SK-N-SH treated with all-trans-retinoic acid at 6 μM for 48 hours (cell line): ENCODE results near the gene STAMBPL1.

Experiments
- ATAC-seq: fragments of 200-7000 bp; cut with Tn5 transposase; 3 replicates; pipeline ENCODE4 v1.9.1; 2020; ENCODE audit warnings: mild to moderate bottlenecking, moderate library complexity
- ARNTL ChIP-seq: fragments of 450-650 bp; formaldehyde crosslinking; IDR thresholded peaks from 2 replicates; pipeline ENCODE4 v1.5.0; 2020; ENCODE audit warnings: low read depth, mild to moderate bottlenecking, moderate library complexity, borderline replicate concordance
- BACH2 ChIP-seq: fragments of 250-450 bp; sonication (Bioruptor Pico); IDR thresholded peaks from 2 replicates; pipeline ENCODE4 v1.9.0; 2021; ENCODE audit warnings: mild to moderate bottlenecking, borderline replicate concordance
- CREB5 ChIP-seq: fragments of 250-450 bp; sonication (Bioruptor Pico); IDR thresholded peaks from 2 replicates; pipeline ENCODE4 v1.5.1; 2020; ENCODE audit warnings: low read depth, mild to moderate bottlenecking, moderate library complexity
- CSDC2 ChIP-seq: fragments of 250-450 bp; sonication (Bioruptor Pico); IDR thresholded peaks from 2 replicates; pipeline ENCODE4 v1.5.0; 2020; ENCODE audit warnings: mild to moderate bottlenecking, moderate library complexity
- CSRNP3 ChIP-seq: fragments of 250-450 bp; sonication (Bioruptor Pico); IDR thresholded peaks from 2 replicates; pipeline ENCODE4 v1.5.1; 2021; ENCODE audit warnings: mild to moderate bottlenecking, moderate library complexity
- ISL1 ChIP-seq: fragments of 250-450 bp; sonication (Bioruptor Pico); IDR thresholded peaks from 2 replicates; pipeline ENCODE4 v2.1.2; 2022; ENCODE audit warnings: mild to moderate bottlenecking, moderate library complexity
- OSR1 ChIP-seq: fragments of 250-450 bp; sonication (Bioruptor Pico); IDR thresholded peaks from 2 replicates; pipeline ENCODE4 v1.8.0; 2022; ENCODE audit warnings: moderate library complexity, mild to moderate bottlenecking, inconsistent platforms
- PATZ1 ChIP-seq: fragments of 250-450 bp; sonication (Bioruptor Pico); IDR thresholded peaks from 2 replicates; pipeline ENCODE4 v1.8.0; 2020; ENCODE audit warnings: mild to moderate bottlenecking, moderate library complexity, borderline replicate concordance
- POU6F1 ChIP-seq: fragments of 250-450 bp; sonication (Bioruptor Pico); IDR thresholded peaks from 2 replicates; pipeline ENCODE4 v1.8.0; 2021; ENCODE audit warnings: low read depth, mild to moderate bottlenecking, moderate library complexity, borderline replicate concordance
- PPARA ChIP-seq: fragments of 250-450 bp; sonication (Bioruptor Pico); IDR thresholded peaks from 2 replicates; pipeline ENCODE4 v1.5.0; 2020; ENCODE audit warnings: mild to moderate bottlenecking, borderline replicate concordance
- RARB ChIP-seq: fragments of 250-450 bp; sonication (Bioruptor Pico); IDR thresholded peaks from 2 replicates; pipeline ENCODE4 v1.8.0; 2021; ENCODE audit warnings: mild to moderate bottlenecking, moderate library complexity
- SNAI2 ChIP-seq: fragments of 250-450 bp; sonication (Bioruptor Pico); IDR thresholded peaks from 2 replicates; pipeline ENCODE4 v1.5.0; 2020; ENCODE audit warnings: mild to moderate bottlenecking, moderate library complexity
- TCF4 ChIP-seq: fragments of 250-450 bp; sonication (Bioruptor Pico); IDR thresholded peaks from 2 replicates; pipeline ENCODE4 v1.8.0; 2021; ENCODE audit warnings: mild to moderate bottlenecking, moderate library complexity, borderline replicate concordance
- TOX ChIP-seq: fragments of 250-450 bp; sonication (Bioruptor Pico); IDR thresholded peaks from 2 replicates; pipeline ENCODE4 v1.8.0; 2021; ENCODE audit warnings: mild to moderate bottlenecking, moderate library complexity, borderline replicate concordance
- TSHZ2 ChIP-seq: fragments of 250-450 bp; sonication (Bioruptor Pico); IDR thresholded peaks from 2 replicates; pipeline ENCODE4 v1.5.0; 2020; ENCODE audit warnings: mild to moderate bottlenecking, moderate library complexity
- ZC3H10 ChIP-seq: fragments of 250-450 bp; sonication (Bioruptor Pico); IDR thresholded peaks from 2 replicates; pipeline ENCODE4 v1.5.1; 2021; ENCODE audit warnings: mild to moderate bottlenecking, moderate library complexity
- ZFP3 ChIP-seq: fragments of 250-450 bp; sonication (Bioruptor Pico); IDR thresholded peaks from 2 replicates; pipeline ENCODE4 v1.5.0; 2020; ENCODE audit warnings: mild to moderate bottlenecking, moderate library complexity
- ZFP30 ChIP-seq: fragments of 450-650 bp; formaldehyde crosslinking; IDR thresholded peaks from 2 replicates; pipeline ENCODE4 v1.5.0; 2022; ENCODE audit warnings: mild to moderate bottlenecking, moderate library complexity
- ZNF565 ChIP-seq: fragments of 450-650 bp; formaldehyde crosslinking; conservative IDR thresholded peaks from 2 replicates; pipeline ENCODE4 v1.5.0; 2020; ENCODE audit warnings: low read depth, mild to moderate bottlenecking, moderate library complexity
- ZNF70 ChIP-seq: fragments of 450-650 bp; formaldehyde crosslinking; IDR thresholded peaks from 2 replicates; pipeline ENCODE4 v1.5.0; 2020; ENCODE audit warnings: mild to moderate bottlenecking, moderate library complexity
- ZNF8 ChIP-seq: fragments of 450-650 bp; formaldehyde crosslinking; IDR thresholded peaks from 2 replicates; pipeline ENCODE4 v1.5.0; 2020; ENCODE audit warnings: mild to moderate bottlenecking, moderate library complexity

STAMBPL1 gene

GRCh38 chr10:88901984-88902789 lies 22.1 kb downstream of the STAMBPL1 start:
- no peak for TF ChIP-seq POU6F1 (CRISPR knock-in tag)
- TF ChIP-seq CREB5 (CRISPR knock-in tag), result no peak
- TF ChIP-seq CSDC2, result no peak
- ATAC-seq, result no peak

GRCh38 chr10:88903715-88904114 lies 23.7 kb downstream of the STAMBPL1 start:
- ATAC-seq, result no peak
- no peak for TF ChIP-seq ZFP30 (CRISPR knock-in tag)
- no peak for TF ChIP-seq RARB (CRISPR knock-in tag)
- no peak for TF ChIP-seq SNAI2 (CRISPR knock-in tag)
- TF ChIP-seq ZNF8 (CRISPR knock-in tag), result no peak
- TF ChIP-seq POU6F1 (CRISPR knock-in tag), result no peak
- no peak for TF ChIP-seq TCF4 (CRISPR knock-in tag)
- no peak for TF ChIP-seq TOX (CRISPR knock-in tag)
- TF ChIP-seq ZNF70 (CRISPR knock-in tag), result no peak
- no peak for TF ChIP-seq CSRNP3
- no peak for TF ChIP-seq TSHZ2 (CRISPR knock-in tag)
- no peak for TF ChIP-seq CSDC2
- TF ChIP-seq ZNF565 (CRISPR knock-in tag), result no peak
- TF ChIP-seq ISL1 (CRISPR knock-in tag), result no peak
- TF ChIP-seq ZFP3 (CRISPR knock-in tag), result no peak
- no peak for TF ChIP-seq ARNTL
- no peak for TF ChIP-seq ZC3H10 (CRISPR knock-in tag)
- no peak for TF ChIP-seq PPARA (CRISPR knock-in tag)
- TF ChIP-seq BACH2, result no peak
- no peak for TF ChIP-seq OSR1
- no peak for TF ChIP-seq PATZ1 (CRISPR knock-in tag)
